22Rv1 (cell line): ENCODE results near the gene SERF2.

Source experiments
- ZFX ChIP-seq: fragments of 450-650 bp; IDR thresholded peaks from 2 replicates; pipeline ENCODE4 v1.6.1; 2017; ENCODE audit warnings: antibody characterized with exemption, borderline replicate concordance
- TF ChIP-seq, protein P1 (sequence below): fragments of 450-650 bp; IDR thresholded peaks from 2 replicates; pipeline ENCODE4 v1.5.1; 2017; ENCODE audit warnings: mild to moderate bottlenecking

DNA sequence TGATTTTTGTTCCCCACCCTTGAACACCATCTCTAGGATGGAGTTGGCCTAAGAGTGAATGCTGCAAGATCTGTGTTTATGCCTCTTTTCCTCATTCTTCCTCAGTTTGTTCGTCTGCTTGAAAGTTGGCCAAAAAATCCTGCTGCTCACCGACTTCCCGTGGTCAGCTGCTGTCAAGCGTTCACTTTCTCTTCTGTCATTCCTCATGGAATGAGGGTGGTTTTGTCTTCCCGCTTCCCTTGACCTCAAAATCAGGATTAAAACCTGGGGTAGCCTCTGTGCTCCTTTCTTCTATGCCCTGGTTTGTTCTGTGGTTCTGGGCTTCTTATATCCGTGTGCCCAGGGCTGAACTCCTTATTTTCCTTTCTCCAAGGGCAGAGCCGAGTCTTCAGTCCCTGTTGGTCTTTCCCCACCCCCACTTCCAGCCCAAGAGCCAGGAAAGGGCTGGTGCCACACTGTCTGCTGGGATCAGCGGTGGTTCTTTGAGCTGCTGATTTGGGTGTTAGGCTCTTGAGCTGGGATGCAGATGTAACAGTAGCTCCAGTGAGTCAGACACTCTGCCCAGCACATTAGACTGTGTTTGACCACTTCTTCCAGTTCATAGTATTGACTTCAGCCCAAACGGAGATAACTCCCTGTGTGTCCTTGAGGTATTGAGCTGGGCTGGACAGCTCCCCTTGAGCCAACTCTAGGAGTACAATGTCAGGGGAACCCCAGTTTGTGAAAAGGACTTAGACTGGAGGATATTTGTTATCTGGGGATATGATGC, 2.3 kb downstream of the SERF2 start:
- TF ChIP-seq, protein P1, sequence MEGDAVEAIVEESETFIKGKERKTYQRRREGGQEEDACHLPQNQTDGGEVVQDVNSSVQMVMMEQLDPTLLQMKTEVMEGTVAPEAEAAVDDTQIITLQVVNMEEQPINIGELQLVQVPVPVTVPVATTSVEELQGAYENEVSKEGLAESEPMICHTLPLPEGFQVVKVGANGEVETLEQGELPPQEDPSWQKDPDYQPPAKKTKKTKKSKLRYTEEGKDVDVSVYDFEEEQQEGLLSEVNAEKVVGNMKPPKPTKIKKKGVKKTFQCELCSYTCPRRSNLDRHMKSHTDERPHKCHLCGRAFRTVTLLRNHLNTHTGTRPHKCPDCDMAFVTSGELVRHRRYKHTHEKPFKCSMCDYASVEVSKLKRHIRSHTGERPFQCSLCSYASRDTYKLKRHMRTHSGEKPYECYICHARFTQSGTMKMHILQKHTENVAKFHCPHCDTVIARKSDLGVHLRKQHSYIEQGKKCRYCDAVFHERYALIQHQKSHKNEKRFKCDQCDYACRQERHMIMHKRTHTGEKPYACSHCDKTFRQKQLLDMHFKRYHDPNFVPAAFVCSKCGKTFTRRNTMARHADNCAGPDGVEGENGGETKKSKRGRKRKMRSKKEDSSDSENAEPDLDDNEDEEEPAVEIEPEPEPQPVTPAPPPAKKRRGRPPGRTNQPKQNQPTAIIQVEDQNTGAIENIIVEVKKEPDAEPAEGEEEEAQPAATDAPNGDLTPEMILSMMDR = no peak
- no peak for TF ChIP-seq ZFX
